GM10248 (cell line): ENCODE results near the gene B4GALT2.

Source experiments
- CTCF ChIA-PET: fragments of 300-600 bp; sonication (Branson Sonifier 250); formaldehyde crosslinking; extraction: SDS; loops from one replicate; lab custom pipeline; 2021; ENCODE audit warnings: antibody characterized with exemption; lab: Yijun Ruan, JAX
- POLR2A ChIA-PET: fragments of 350-650 bp; sonication (Branson Sonifier 250); formaldehyde crosslinking; extraction: SDS; loops from one replicate; lab custom pipeline; 2020; ENCODE audit warnings: antibody characterized with exemption; lab: Yijun Ruan, JAX
- DNase-seq: peaks from one replicate; pipeline ENCODE4 v3.0.0; 2012; ENCODE audit errors: extremely low spot score
- TF ChIP-seq, protein P1 (sequence below): IDR thresholded peaks from 2 replicates; pipeline ENCODE4 v1.5.1; 2012; ENCODE audit warnings: mild to moderate bottlenecking, low read depth; ENCODE audit errors: extremely low read depth, missing control alignments, control extremely low read depth

B4GALT2 gene

GRCh38 chr1:43978551-43979260 is at the start of gene B4GALT2:
B4GALT2 (plus strand) TSS chr1:43979210; CDS start chr1:43981161, 1,951 bp downstream.
- POLR2A ChIA-PET: interaction anchor here (0.7 kb wide), 1 partner anchor 429 kb away, joined by 3 read pairs; no protein-coding TSS in a partner anchor
- DNase-seq: peak; percentile 82
- TF ChIP-seq, protein P1, sequence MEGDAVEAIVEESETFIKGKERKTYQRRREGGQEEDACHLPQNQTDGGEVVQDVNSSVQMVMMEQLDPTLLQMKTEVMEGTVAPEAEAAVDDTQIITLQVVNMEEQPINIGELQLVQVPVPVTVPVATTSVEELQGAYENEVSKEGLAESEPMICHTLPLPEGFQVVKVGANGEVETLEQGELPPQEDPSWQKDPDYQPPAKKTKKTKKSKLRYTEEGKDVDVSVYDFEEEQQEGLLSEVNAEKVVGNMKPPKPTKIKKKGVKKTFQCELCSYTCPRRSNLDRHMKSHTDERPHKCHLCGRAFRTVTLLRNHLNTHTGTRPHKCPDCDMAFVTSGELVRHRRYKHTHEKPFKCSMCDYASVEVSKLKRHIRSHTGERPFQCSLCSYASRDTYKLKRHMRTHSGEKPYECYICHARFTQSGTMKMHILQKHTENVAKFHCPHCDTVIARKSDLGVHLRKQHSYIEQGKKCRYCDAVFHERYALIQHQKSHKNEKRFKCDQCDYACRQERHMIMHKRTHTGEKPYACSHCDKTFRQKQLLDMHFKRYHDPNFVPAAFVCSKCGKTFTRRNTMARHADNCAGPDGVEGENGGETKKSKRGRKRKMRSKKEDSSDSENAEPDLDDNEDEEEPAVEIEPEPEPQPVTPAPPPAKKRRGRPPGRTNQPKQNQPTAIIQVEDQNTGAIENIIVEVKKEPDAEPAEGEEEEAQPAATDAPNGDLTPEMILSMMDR: no peak
- CTCF ChIA-PET: interaction anchor here (1.3 kb wide), 1 partner anchor 44 kb away, joined by 5 read pairs; no protein-coding TSS in a partner anchor

DNA sequence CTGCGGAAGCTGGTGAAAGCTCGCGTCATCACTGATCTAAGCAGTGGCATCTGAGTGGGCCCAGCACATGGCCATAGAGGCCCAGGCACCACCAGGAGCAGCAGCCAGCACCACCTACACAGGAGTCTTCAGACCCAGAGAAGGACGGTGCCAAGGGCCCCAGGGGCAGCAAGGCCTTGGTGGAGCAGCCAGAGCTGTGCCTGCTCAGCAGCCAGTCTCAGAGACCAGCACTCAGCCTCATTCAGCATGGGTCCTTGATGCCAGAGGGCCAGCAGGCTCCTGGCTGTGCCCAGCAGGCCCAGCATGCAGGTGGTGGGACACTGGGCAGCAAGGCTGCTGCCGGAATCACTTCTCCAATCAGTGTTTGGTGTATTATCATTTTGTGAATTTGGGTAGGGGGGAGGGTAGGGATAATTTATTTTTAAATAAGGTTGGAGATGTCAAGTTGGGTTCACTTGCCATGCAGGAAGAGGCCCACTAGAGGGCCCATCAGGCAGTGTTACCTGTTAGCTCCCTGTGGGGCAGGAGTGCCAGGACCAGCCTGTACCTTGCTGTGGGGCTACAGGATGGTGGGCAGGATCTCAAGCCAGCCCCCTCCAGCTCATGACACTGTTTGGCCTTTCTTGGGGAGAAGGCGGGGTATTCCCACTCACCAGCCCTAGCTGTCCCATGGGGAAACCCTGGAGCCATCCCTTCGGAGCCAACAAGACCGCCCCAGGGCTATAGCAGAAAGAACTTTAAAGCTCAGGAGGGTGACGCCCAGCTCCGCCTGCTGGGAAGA is 48.7 kb upstream of the B4GALT2 start:
- ChIA-PET CTCF (interaction anchor here (0.8 to 3.9 kb wide), 11 partner anchors 10 to 167 kb away, joined by 3 to 36 read pairs (median 5); no protein-coding TSS in a partner anchor), POLR2A (no interaction called here)
- TF ChIP-seq, protein P1: no peak
- peak; percentile 40 for DNase-seq

DNA sequence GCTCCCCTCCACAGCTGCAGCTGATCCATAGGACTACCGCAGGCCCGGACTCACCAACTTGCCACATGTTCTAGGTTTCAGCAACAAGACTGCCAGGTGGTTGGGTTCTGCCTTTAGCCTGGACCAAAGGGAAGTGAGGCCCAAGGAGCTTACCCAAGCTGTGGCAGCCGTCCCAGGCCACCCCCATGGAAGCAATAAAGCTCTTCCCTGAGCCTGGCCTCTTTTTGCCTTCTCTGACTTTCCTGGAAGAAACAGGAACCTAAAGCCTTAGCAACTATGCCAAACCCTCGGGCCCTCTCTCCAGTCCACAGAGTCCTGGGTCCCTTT is 48.1 kb upstream of the B4GALT2 start:
- ChIA-PET CTCF (interaction anchor here (0.8 to 3.9 kb wide), 10 partner anchors 10 to 167 kb away, joined by 3 to 36 read pairs (median 5); no protein-coding TSS in a partner anchor), POLR2A (no interaction called here)
- TF ChIP-seq, protein P1: no peak

GRCh38 chr1:43931711-43932660 is 47.0 kb upstream of the B4GALT2 start:
- TF ChIP-seq, protein P1: no peak
- no peak for DNase-seq
- ChIA-PET CTCF (interaction anchor here (1.1 to 10.1 kb wide), 7 partner anchors 7 to 411 kb away, joined by 3 to 526 read pairs (median 30); partner anchors contain the start of gene IPO13), POLR2A (no interaction called here)

More for the DNA sequence above, 48.1 kb upstream of the B4GALT2 start:
- DNase-seq: no peak

GRCh38 chr1:43932786-43933385 is 46.1 kb upstream of the B4GALT2 start:
- POLR2A ChIA-PET: no interaction called here
- no peak for DNase-seq
- TF ChIP-seq, protein P1: no peak
- CTCF ChIA-PET: interaction anchor here (1.1 to 10.1 kb wide), 17 partner anchors 8 to 639 kb away, joined by 3 to 526 read pairs (median 26); partner anchors contain the start of genes DPH2 and IPO13
